ENCODE results near the gene CRISP2. TPM values are rescaled to one million over a fixed set of nuclear protein-coding genes. Genes with fewer than 3 reads are reported as not detected.

Gene CRISP2
- total and polyA plus RNA-seq, 7 donors, result not detected

- Histone ChIP-seq H3K27ac (no peak overlapping the region), H3K4me1 (no peaks in the 10 kb centered on the region), H3K4me3 (no peak overlapping the region), H3K9me3 (no peaks in the 10 kb centered on the region), H3K27me3 (ENCODE audit: insufficient read depth in 3 of 3, low read length in 2 of 3) (no peaks in the 10 kb centered on the region), H3K36me3 (ENCODE audit: insufficient read depth in 1 of 2, low read depth in 1 of 2) (no peaks in the 10 kb centered on the region)
- 53 to 72% (median 60%) methylated on average over 1 of the region's 1 CpG for WGBS, 3 donors
- no peak for TF ChIP-seq CTCF (IDR thresholded peaks at IDR 0.05)
- no peak for DNase-seq
- intact Hi-C loops (cut with DNase I), result no loop called here
- ATAC-seq, result no peak
Observed at GRCh38 chr6:49675816-49676215, 37.5 kb downstream of the CRISP2 start.

GRCh38 chr6:49668083-49668511 is 45.2 kb downstream of the CRISP2 start:
- no peaks in the 10 kb centered on the region for H3K27me3 ChIP-seq (ENCODE audit: insufficient read depth in 3 of 3, low read length in 2 of 3)
- no peaks in the 10 kb centered on the region for H3K36me3 ChIP-seq (ENCODE audit: insufficient read depth in 1 of 2, low read depth in 1 of 2)
- H3K27ac ChIP-seq, result no peak overlapping the region
- DNase-seq, result no peak
- H3K4me3 ChIP-seq, result no peak overlapping the region
- ATAC-seq, result no peak
- TF ChIP-seq CTCF (IDR thresholded peaks at IDR 0.05), result no peak
- no peaks in the 10 kb centered on the region for H3K4me1 ChIP-seq
- H3K9me3 ChIP-seq, result no peaks in the 10 kb centered on the region
- intact Hi-C loops (cut with DNase I), result no loop called here

- Histone ChIP-seq H3K9me3 (no peaks in the 10 kb centered on the region), H3K27me3 (ENCODE audit: insufficient read depth in 3 of 3, low read length in 2 of 3) (no peaks in the 10 kb centered on the region), H3K36me3 (ENCODE audit: insufficient read depth in 1 of 2, low read depth in 1 of 2) (no peaks in the 10 kb centered on the region), H3K4me1 (no peaks in the 10 kb centered on the region), H3K27ac (no peak overlapping the region), H3K4me3 (no peak overlapping the region)
- intact Hi-C loops (cut with DNase I), result no loop called here
- DNase-seq (no peak), ATAC-seq (no peak)
- 66 to 73% (median 68%) methylated on average over 5 of the region's 5 CpGs for WGBS, 3 donors
- TF ChIP-seq CTCF (IDR thresholded peaks at IDR 0.05), result no peak
Observed at GRCh38 chr6:49666930-49667757, 46.2 kb downstream of the CRISP2 start.

GRCh38 chr6:49666480-49666879 is 46.9 kb downstream of the CRISP2 start:
- intact Hi-C loops (cut with DNase I), result no loop called here

More at GRCh38 chr6:49666480-49666879, 46.9 kb downstream of the CRISP2 start:
- WGBS, 3 donors, result 66 to 71% (median 68%) methylated on average over 1 of the region's 1 CpG
- TF ChIP-seq CTCF (IDR thresholded peaks at IDR 0.05), result no peak
- Histone ChIP-seq H3K4me1 (no peaks in the 10 kb centered on the region), H3K36me3 (ENCODE audit: insufficient read depth in 1 of 2, low read depth in 1 of 2) (no peaks in the 10 kb centered on the region), H3K27me3 (ENCODE audit: insufficient read depth in 3 of 3, low read length in 2 of 3) (no peaks in the 10 kb centered on the region), H3K4me3 (no peak overlapping the region), H3K27ac (no peak overlapping the region), H3K9me3 (no peaks in the 10 kb centered on the region)
- DNase-seq (no peak), ATAC-seq (no peak)
